H54 (cell line): ENCODE data around the gene ZMYND19.
"Not testable (repeated sequence)": the region's sequence is repeated elsewhere in the genome, so short reads cannot be mapped to it uniquely, and the experiment has no call there.

Source experiments
- DNase-seq: peaks from one replicate; pipeline ENCODE4 v3.0.0; 2011; ENCODE audit warnings: low spot score, mixed read lengths; ENCODE audit not compliant: insufficient read length
- FAIRE-seq: peaks from 3 replicates; lab custom pipeline; 2011; peaks lifted over from hg19 to GRCh38; lab: Jason Lieb, UNC
- POLR2A ChIP-seq: IDR thresholded peaks from 2 replicates; pipeline ENCODE4 v1.6.1; 2011; ENCODE audit warnings: low read depth, mild to moderate bottlenecking, low read length

ZMYND19 gene

DNA sequence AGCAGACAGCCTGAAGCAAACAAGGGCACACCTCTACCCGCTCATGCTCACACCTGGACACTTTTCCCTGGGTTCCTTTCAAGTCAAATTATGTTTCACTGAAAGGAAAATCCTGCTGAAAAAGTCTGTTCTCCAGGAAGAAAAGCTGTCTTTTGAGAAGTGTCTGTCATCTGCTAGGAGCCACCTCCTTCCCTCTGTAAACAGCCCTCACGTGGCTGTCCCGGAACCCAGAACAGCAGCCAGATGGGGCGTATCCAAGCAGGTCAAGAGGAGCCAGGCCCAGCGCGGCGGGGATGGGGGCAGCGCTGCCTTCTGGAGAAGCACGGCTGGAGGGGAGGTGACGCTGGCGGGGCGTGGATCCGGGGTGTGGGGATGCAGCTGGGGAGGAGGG, 40.1 kb downstream of the ZMYND19 start, which contains the start of gene PNPLA7:
PNPLA7 (minus strand) TSS at position 172 of the 391 bp plus-strand sequence. CDS start 205 bp downstream, outside the sequence.
- DNase-seq (peak; percentile 98), FAIRE-seq (no peak)
- TF ChIP-seq POLR2A = peak; percentile 26; the same call in 1 of the 2 replicates

- FAIRE-seq = no peak
- no peak for DNase-seq
- no peak for TF ChIP-seq POLR2A
These were observed 42.4 kb downstream of the ZMYND19 start for GRCh38 chr9:137547687-137548543.

GRCh38 chr9:137545123-137545522, 45.2 kb downstream of the ZMYND19 start:
- no peak for TF ChIP-seq POLR2A
- FAIRE-seq (no peak), DNase-seq (no peak)

DNA sequence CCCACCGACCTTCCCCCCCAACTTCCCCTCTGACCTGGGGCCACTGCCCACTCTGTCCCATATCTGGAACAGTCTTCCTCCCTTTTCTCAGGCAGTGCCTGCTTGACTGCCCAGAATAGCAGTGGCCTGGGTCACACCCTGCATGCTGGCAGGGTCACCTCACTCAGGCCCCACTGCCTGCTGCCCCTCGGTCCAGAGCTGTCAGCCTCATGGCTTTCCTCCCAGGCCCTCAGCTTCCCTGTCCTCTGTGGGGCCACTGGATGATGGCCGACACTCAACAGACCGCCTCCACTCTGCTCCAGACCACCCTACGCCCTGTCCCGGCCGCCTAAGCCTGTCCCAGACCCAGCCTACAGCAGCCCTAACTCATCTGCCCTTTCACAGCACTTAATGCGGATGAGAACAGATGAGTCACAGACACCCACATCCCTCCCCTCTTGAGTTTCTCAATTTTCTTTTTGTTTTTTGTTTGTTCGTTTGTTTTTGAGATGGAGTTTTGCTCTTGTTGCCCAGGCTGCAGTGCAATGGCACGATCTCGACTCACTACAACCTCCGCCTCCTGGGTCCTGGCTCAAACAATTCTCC, 46.0 kb downstream of the ZMYND19 start:
- no peak for TF ChIP-seq POLR2A
- FAIRE-seq (no peak), DNase-seq (no peak)

DNA sequence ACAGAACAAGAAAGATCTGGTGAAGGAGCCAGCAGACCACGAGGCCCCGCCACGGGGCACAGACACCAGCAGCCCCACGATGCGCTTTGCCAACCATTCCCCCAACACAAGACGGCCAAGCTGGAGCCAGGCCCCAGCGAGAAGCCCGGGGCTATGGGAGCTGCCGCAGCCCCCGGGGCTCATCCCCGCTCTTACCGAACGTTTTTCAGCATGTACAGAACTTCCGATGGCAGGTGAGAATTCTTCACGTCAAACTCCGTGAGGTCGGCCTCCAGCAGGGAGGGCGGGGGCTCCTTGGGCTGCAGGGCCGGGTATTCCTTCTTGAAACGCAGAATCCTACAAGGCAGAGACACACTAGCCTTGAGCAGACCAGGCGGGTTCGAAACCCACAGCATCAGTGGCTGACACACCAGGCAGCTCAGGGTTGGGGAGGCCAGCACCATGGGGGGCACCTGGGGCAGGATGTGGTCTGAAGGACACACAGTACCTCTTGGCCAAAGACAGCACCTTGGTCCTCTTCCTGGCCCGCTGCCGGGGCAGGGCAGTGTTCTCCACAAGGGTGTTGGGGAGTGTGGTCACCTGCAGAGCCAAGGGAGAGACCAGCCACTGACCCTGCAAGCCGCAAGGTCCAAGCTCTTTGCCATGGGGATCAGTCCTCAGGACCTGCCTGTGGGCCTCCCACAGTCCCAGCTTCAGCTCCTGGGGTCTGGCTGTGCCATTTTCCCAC, 46.9 kb downstream of the ZMYND19 start:
- no peak for TF ChIP-seq POLR2A
- FAIRE-seq = no peak
- DNase-seq = no peak

DNA sequence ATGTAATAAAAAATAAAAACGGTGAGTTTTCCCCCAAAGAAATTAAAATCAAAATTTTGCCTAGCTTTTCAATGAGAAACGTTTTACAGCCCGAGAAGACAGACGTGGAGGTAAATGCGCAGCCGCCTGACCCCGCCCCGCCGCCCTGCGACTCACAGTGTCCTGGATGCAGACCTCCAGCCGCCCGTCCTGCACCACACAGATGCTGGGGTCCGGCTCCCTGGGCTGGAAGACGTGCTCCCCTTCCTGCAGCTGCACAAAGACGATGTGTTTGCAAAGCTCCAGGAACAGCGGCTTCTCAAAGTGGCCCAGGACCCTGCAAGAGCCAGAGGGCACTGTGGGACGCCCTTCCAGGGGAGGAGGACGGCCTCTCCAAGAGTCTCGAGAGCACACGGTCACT, 47.8 kb downstream of the ZMYND19 start:
- FAIRE-seq (no peak), DNase-seq (no peak)
- TF ChIP-seq POLR2A = no peak

GRCh38 chr9:137540536-137540935, 49.8 kb downstream of the ZMYND19 start:
- FAIRE-seq (no peak), DNase-seq (no peak)
- TF ChIP-seq POLR2A = no peak

DNA sequence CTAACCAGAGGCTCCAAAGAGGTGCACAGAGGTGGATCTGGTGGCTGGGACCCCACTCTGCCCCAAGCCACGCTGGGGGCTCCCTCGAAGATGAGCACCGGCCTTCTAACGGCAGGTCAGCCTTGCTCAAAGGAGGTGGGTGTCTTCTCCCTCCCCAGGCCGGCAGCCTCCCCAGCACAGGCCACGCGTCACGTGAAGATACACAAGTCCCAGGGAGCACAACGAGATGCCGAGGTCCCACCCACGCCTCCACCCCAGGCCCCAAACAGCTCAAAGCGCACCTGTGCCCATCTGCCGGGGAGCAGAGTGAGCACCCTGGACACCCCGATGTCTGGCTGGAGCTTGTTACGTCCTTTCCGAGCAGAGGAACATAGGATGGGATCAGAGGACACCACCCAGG, 52.3 kb downstream of the ZMYND19 start:
- DNase-seq = no peak
- TF ChIP-seq POLR2A = no peak
- FAIRE-seq = no peak

GRCh38 chr9:137536594-137537131, 53.6 kb downstream of the ZMYND19 start:
- FAIRE-seq, DNase-seq: not testable (repeated sequence)

DNA sequence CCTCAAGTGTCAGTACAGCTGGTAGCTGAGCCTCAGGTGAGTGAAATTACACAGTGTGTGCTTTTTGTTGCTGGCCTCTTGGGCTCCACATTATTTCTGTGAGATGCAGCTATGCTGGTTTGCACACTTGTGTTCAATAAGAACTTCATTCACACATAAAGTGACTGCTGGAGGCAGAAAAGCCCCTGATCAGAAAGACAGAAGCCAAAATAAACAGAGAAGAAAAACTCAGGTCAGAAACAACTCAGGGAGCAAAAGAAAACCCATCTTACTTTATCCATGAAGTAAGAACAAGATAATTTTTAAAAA, 55.2 kb downstream of the ZMYND19 start:
- no peak for TF ChIP-seq POLR2A
- FAIRE-seq = no peak

GRCh38 chr9:137534256-137535119, 55.8 kb downstream of the ZMYND19 start:
- FAIRE-seq (peak; percentile 87), DNase-seq (peak; percentile 80)
- no peak for TF ChIP-seq POLR2A

More for the DNA sequence above, 55.2 kb downstream of the ZMYND19 start:
- DNase-seq = no peak

- not testable (repeated sequence) for FAIRE-seq, DNase-seq
These were observed 57.3 kb downstream of the ZMYND19 start for GRCh38 chr9:137532891-137533468.
